ENCODE measurements around the gene MYH11. TPM values are rescaled to one million over a fixed set of nuclear protein-coding genes. Genes with fewer than 3 reads are reported as not detected.
"Not testable (repeated sequence)": the region's sequence is repeated elsewhere in the genome, so short reads cannot be mapped to it uniquely, and the experiment has no call there.

Gene MYH11
- total RNA-seq, 1 experiment from 2014 or later, result 0.05 TPM

DNA sequence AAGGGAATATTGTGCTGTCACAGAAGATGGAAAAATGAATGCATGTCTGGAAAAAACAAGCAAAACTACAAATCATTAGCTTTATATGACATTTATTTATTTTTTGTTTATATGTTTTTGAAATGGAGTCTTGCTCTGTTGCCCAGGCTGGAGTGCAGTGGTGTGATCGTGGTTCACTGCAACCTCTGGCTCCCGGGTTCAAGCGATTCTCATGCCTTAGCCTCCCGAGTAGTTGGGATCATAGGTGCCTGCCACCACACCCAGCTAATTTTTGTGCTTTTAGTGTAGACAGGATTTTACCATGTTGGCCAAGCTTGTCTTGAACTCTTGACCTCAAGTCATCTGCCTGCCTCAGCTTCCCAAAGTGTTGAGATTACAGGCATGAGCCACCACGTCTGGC, 198.3 kb downstream of the MYH11 start:
- CTCF ChIA-PET, result no interaction called here
- Mint-ChIP-seq H3K27ac (ENCODE audit: unreplicated experiment) (no peak overlapping the region), H3K36me3 (ENCODE audit: insufficient read depth, unreplicated experiment) (peaks cover 13% of the 10 kb centered on the region), H3K9me3 (ENCODE audit: low read depth, unreplicated experiment) (no peaks in the 10 kb centered on the region), H3K27me3 (ENCODE audit: unreplicated experiment) (no peaks in the 10 kb centered on the region), H3K4me3 (ENCODE audit: low read depth, unreplicated experiment) (no peak overlapping the region), H3K4me1 (ENCODE audit: low read depth, unreplicated experiment) (no peaks in the 10 kb centered on the region)
- TF ChIP-seq, protein P1, sequence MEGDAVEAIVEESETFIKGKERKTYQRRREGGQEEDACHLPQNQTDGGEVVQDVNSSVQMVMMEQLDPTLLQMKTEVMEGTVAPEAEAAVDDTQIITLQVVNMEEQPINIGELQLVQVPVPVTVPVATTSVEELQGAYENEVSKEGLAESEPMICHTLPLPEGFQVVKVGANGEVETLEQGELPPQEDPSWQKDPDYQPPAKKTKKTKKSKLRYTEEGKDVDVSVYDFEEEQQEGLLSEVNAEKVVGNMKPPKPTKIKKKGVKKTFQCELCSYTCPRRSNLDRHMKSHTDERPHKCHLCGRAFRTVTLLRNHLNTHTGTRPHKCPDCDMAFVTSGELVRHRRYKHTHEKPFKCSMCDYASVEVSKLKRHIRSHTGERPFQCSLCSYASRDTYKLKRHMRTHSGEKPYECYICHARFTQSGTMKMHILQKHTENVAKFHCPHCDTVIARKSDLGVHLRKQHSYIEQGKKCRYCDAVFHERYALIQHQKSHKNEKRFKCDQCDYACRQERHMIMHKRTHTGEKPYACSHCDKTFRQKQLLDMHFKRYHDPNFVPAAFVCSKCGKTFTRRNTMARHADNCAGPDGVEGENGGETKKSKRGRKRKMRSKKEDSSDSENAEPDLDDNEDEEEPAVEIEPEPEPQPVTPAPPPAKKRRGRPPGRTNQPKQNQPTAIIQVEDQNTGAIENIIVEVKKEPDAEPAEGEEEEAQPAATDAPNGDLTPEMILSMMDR (IDR thresholded peaks at IDR 0.05; ENCODE audit: unreplicated experiment), result no peak
- DNase-seq, result no peak
- intact Hi-C loops (cut with micrococcal nuclease; ENCODE audit: unreplicated experiment), result no loop called here
- no TSS peak for BruUV-seq (replicated peaks)

DNA sequence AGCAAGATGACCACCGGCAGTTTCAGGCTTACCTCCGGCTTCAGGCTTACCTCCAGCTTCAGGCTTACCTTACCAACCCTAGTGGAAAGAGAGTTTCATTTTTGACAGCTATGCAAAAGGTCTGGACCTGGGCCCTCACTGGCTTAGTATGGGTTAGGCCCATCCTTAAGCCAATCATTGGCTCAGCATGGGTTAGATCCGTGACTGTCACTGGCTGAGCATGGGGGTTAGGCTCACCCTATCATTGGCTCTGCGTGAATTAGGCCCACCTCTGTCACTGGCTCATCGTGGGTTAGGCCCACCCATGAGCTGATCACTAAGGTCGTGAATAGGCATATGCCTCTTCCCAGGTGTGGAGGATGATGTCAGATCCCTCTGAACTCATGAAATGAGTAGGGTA, 198.7 kb downstream of the MYH11 start:
- TF ChIP-seq, protein P1 (IDR thresholded peaks at IDR 0.05; ENCODE audit: unreplicated experiment), result no peak
- no peak overlapping the region for H3K4me3 Mint-ChIP-seq (ENCODE audit: low read depth, unreplicated experiment)
- no TSS peak for BruUV-seq (replicated peaks)

DNA sequence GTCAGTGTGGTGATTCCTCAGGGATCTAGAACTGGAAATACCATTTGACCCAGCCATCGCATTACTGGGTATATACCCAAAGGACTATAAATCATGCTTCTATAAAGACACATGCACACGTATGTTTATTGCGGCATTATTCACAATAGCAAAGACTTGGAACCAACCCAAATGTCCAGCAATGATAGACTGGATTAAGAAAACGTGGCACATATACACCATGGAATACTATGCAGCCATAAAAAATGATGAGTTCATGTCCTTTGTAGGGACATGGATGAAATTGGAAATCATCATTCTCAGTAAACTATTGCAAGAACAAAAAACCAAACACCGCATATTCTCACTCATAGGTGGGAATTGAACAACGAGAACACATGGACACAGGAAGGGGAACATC, 201.3 kb downstream of the MYH11 start:
- BruUV-seq (replicated peaks); intact Hi-C loops (cut with micrococcal nuclease; ENCODE audit: unreplicated experiment): not testable (repeated sequence)

More for the DNA sequence above, 198.7 kb downstream of the MYH11 start:
- Mint-ChIP-seq H3K4me1 (ENCODE audit: low read depth, unreplicated experiment) (no peaks in the 10 kb centered on the region), H3K9me3 (ENCODE audit: low read depth, unreplicated experiment) (no peaks in the 10 kb centered on the region), H3K27ac (ENCODE audit: unreplicated experiment) (no peak overlapping the region), H3K27me3 (ENCODE audit: unreplicated experiment) (no peaks in the 10 kb centered on the region), H3K36me3 (ENCODE audit: insufficient read depth, unreplicated experiment) (peaks cover 9% of the 10 kb centered on the region)
- DNase-seq, result no peak
- intact Hi-C loops (cut with micrococcal nuclease; ENCODE audit: unreplicated experiment), result no loop called here
- CTCF ChIA-PET, result no interaction called here

DNA sequence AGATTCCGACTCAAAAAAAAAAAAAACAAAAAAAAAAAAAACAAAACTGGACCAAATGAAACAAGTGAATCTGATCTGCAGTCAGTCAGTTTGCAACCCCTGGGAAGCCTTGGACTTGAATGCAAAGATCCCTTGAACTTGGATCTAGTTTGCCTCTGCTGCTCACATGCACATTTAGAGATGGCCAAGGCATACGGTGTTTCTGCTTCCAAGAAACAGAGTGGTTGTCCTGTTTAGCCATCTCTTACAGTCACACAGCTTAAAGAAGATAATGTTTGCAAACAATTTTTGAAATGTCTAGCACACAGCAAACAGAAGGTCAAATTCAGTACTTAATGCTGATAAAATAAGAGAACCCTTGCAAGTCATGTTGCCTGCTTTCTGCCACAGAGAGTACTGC, 202.2 kb downstream of the MYH11 start:
- Mint-ChIP-seq H3K36me3 (ENCODE audit: insufficient read depth, unreplicated experiment) (peaks cover 26% of the 10 kb centered on the region), H3K4me3 (ENCODE audit: low read depth, unreplicated experiment) (no peak overlapping the region), H3K27me3 (ENCODE audit: unreplicated experiment) (no peaks in the 10 kb centered on the region), H3K27ac (ENCODE audit: unreplicated experiment) (no peak overlapping the region), H3K4me1 (ENCODE audit: low read depth, unreplicated experiment) (no peaks in the 10 kb centered on the region), H3K9me3 (ENCODE audit: low read depth, unreplicated experiment) (no peaks in the 10 kb centered on the region)
- DNase-seq, result no peak
- BruUV-seq (replicated peaks), result no TSS peak
- TF ChIP-seq, protein P1 (IDR thresholded peaks at IDR 0.05; ENCODE audit: unreplicated experiment), result no peak
- CTCF ChIA-PET, result no interaction called here
- intact Hi-C loops (cut with micrococcal nuclease; ENCODE audit: unreplicated experiment), result no loop called here

More for the DNA sequence above, 201.3 kb downstream of the MYH11 start:
- H3K9me3 Mint-ChIP-seq (ENCODE audit: low read depth, unreplicated experiment); CTCF ChIA-PET; DNase-seq; H3K4me1 Mint-ChIP-seq (ENCODE audit: low read depth, unreplicated experiment); H3K27me3 Mint-ChIP-seq (ENCODE audit: unreplicated experiment); H3K4me3 Mint-ChIP-seq (ENCODE audit: low read depth, unreplicated experiment); H3K27ac Mint-ChIP-seq (ENCODE audit: unreplicated experiment): not testable (repeated sequence)
- H3K36me3 Mint-ChIP-seq (ENCODE audit: insufficient read depth, unreplicated experiment), result peaks cover 16% of the 10 kb centered on the region

DNA sequence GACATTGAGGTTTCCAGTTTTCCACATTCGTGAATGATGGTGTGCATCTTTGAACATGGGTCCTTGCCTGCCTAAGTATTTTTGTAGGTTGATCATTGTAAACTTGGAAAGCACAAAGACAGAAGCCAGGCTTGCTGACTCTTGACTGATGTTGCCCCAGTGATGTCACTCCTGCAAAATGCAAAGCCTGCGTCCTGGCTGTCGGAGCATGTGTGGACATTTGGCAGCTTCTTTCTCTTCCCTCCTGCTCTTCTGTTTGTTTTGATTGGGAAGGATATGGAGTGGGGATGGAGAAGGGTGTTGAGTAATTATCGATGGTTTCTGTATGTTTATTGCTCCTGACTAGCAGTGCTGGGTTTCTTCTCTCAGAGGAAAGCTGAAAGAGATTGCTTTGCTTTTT, 203.6 kb downstream of the MYH11 start:
- no peak for DNase-seq
- Mint-ChIP-seq H3K4me1 (ENCODE audit: low read depth, unreplicated experiment) (no peaks in the 10 kb centered on the region), H3K36me3 (ENCODE audit: insufficient read depth, unreplicated experiment) (peaks cover 34% of the 10 kb centered on the region), H3K9me3 (ENCODE audit: low read depth, unreplicated experiment) (no peaks in the 10 kb centered on the region), H3K4me3 (ENCODE audit: low read depth, unreplicated experiment) (no peak overlapping the region), H3K27me3 (ENCODE audit: unreplicated experiment) (no peaks in the 10 kb centered on the region), H3K27ac (ENCODE audit: unreplicated experiment) (no peak overlapping the region)
- CTCF ChIA-PET, result no interaction called here
- intact Hi-C loops (cut with micrococcal nuclease; ENCODE audit: unreplicated experiment), result no loop called here
- TF ChIP-seq, protein P1 (IDR thresholded peaks at IDR 0.05; ENCODE audit: unreplicated experiment), result no peak
- no TSS peak for BruUV-seq (replicated peaks)

Other genes with a start within 250 kb of the MYH11 start
- 57.6 and 61.3 TPM in 2 replicates for gene MARF1, start 213.9 kb downstream of the MYH11 start, total RNA-seq (2022)
- 66.0 and 71.1 TPM in 2 replicates for gene NDE1, start 206.8 kb downstream of the MYH11 start, total RNA-seq (2022)
- 44.0 and 52.4 TPM in 2 replicates for gene CEP20, start 31.6 kb upstream of the MYH11 start, total RNA-seq (2022)
- 46.3 and 46.4 TPM in 2 replicates for gene ABCC1, start 92.6 kb upstream of the MYH11 start, total RNA-seq (2022)

Measured in Calu3 (cell line).